RWPE2 (cell line): ENCODE results near the gene AGPAT2.

Experiments used
- ATAC-seq: fragments of 200-7000 bp; cut with Tn5 transposase; 3 replicates; pipeline ENCODE4 v1.9.1; 2021; ENCODE audit warnings: low read depth
- DNase-seq: peaks from one replicate; pipeline ENCODE4 v3.0.0-alpha.2; 2020; ENCODE audit warnings: low spot score
- H3K27ac ChIP-seq: fragments of 450-650 bp; 2 replicates; pipeline ENCODE4 v1.5.1; 2017; ENCODE audit warnings: mild to moderate bottlenecking; ENCODE audit not compliant: poor library complexity, severe bottlenecking
- H3K27me3 ChIP-seq: fragments of 250-450 bp; sonication (Bioruptor Pico); 2 replicates; pipeline ENCODE4 v1.5.1; 2021; ENCODE audit warnings: mild to moderate bottlenecking, moderate library complexity; ENCODE audit not compliant: insufficient read depth, poor library complexity, severe bottlenecking
- H3K36me3 ChIP-seq: fragments of 250-450 bp; sonication (Bioruptor Pico); 2 replicates; pipeline ENCODE4 v1.5.1; 2020; ENCODE audit warnings: low read depth, mild to moderate bottlenecking, moderate library complexity
- H3K4me1 ChIP-seq: fragments of 250-450 bp; sonication (Bioruptor Pico); 2 replicates; pipeline ENCODE4 v1.5.1; 2021; ENCODE audit warnings: mild to moderate bottlenecking, moderate library complexity; ENCODE audit not compliant: insufficient read depth, poor library complexity, severe bottlenecking
- H3K4me3 ChIP-seq: fragments of 250-450 bp; sonication (Bioruptor Pico); 2 replicates; pipeline ENCODE4 v1.5.1; 2021; ENCODE audit warnings: mild to moderate bottlenecking, moderate library complexity; ENCODE audit not compliant: severe bottlenecking
- H3K9me3 ChIP-seq: fragments of 250-450 bp; sonication (Bioruptor Pico); 2 replicates; pipeline ENCODE4 v1.5.1; 2021; ENCODE audit warnings: mild to moderate bottlenecking, moderate library complexity; ENCODE audit not compliant: severe bottlenecking
- CTCF ChIP-seq: fragments of 450-650 bp; IDR thresholded peaks from one replicate; pipeline ENCODE4 v1.5.1; 2017; ENCODE audit warnings: mild to moderate bottlenecking, moderate library complexity; ENCODE audit not compliant: poor library complexity, severe bottlenecking

The AGPAT2 gene

GRCh38 chr9:136627703-136628102 is 59.6 kb downstream of the AGPAT2 start:
- ATAC-seq (no peak), DNase-seq (no peak)
- H3K4me1 ChIP-seq, result peaks cover 27% of the 10 kb centered on the region
- no peak overlapping the region for H3K27ac ChIP-seq
- no peaks in the 10 kb centered on the region for H3K27me3 ChIP-seq
- TF ChIP-seq CTCF, result no peak
- H3K36me3 ChIP-seq, result no peaks in the 10 kb centered on the region
- H3K4me3 ChIP-seq, result no peak overlapping the region
- no peaks in the 10 kb centered on the region for H3K9me3 ChIP-seq

DNA sequence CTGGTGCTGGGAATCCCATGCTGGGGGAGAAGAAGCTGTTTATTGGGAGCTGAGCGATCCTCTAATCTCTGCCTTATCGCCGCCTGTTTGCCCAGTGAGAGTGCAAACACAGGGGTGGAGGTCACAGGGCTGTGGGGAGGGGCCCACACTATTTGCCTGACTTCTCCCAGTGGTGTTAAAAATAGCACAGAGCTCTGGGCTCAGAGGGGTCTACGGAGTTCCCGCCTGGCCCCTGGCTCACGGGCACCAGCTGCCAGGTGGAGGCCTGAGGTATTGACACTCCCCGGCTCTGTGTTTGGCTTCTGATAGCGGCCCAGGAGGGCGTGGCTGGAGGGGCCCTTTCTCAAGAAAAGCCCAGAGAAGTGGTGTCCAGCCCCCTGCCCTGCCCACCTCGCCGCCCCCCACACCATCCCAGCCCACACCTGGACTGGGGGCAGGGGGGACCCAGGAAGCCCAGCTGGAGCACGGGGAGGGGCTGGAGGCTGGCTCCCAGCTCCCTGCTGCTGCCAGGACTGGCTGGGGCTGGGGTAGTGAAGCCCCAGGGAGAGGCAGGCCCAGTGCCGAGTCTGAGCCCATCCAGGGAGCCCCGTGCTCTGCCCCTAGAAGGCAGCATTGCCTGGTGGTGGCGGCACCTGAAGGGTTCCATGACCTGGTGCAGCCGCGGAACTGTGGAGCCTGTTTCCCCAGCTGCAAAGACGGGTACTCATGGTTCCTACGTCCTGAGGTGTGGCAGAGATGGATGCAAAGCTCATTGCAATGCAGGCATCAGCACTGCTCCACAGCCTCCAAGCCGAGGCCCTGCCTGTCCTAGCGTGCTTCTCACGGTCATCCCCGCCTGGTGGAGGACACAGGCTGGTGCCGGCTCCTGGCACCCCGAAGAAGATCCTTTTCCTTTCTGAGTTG is 60.3 kb downstream of the AGPAT2 start:
- Histone ChIP-seq H3K4me1 (peaks cover 32% of the 10 kb centered on the region), H3K9me3 (no peaks in the 10 kb centered on the region), H3K36me3 (no peaks in the 10 kb centered on the region), H3K27me3 (no peaks in the 10 kb centered on the region), H3K27ac (no peak overlapping the region), H3K4me3 (no peak overlapping the region)
- no peak for DNase-seq
- TF ChIP-seq CTCF, result no peak
- ATAC-seq, result no peak

DNA sequence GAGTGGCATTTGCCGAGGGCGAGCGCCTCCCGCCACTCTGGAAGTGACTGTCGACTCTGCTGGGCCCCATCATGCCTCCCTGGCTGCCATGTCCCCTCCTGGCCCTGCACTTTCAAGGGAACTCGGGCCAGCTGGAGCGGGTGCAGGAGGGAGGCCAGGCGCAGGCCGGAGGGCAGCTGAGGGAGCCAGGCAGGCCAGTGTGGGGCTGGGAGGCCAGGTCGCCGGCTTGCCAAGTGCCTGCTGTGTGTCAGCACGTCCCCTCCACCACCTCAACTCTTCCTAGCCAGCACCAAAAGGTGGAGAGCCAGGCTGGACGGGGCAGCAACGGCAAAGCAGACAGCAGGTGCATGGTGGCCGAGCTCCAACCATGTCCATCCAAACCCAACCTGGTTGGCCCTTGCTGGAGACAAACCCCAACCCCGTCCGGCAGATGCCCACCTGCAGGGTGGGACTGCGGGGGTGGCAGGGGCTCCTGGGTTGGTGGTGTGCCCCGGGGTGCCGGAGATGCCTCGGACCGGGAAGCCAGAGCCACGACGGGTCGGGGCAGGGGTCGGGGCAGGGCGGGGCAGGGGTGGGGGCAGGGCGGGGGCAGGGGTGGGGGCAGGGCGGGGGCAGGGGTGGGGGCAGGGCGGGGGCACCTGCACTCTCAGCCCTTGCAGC is 61.1 kb downstream of the AGPAT2 start:
- Histone ChIP-seq H3K36me3 (no peaks in the 10 kb centered on the region), H3K4me1 (peaks cover 38% of the 10 kb centered on the region), H3K27me3 (no peaks in the 10 kb centered on the region), H3K4me3 (no peak overlapping the region), H3K9me3 (no peaks in the 10 kb centered on the region), H3K27ac (peak overlapping the region; percentile 86)
- ATAC-seq (no peak), DNase-seq (no peak)
- no peak for TF ChIP-seq CTCF

- peak; percentile 44 for ATAC-seq
- H3K9me3 ChIP-seq, result no peaks in the 10 kb centered on the region
- H3K27ac ChIP-seq, result peak overlapping the region; percentile 86
- H3K36me3 ChIP-seq, result no peaks in the 10 kb centered on the region
- no peaks in the 10 kb centered on the region for H3K27me3 ChIP-seq
- TF ChIP-seq CTCF, result peak; percentile 65
- H3K4me3 ChIP-seq, result no peak overlapping the region
- H3K4me1 ChIP-seq, result peaks cover 45% of the 10 kb centered on the region
- DNase-seq, result no peak
Observed at GRCh38 chr9:136625101-136626065, 61.9 kb downstream of the AGPAT2 start.
